Activated T-helper 17 cell treated with anti-CD3 and anti-CD28 coated beads, Interleukin-2, amount 50 U/mL, for 72 hours (primary cell): ENCODE measurements around the gene AUTS2. TPM values are rescaled to one million over a fixed set of nuclear protein-coding genes. Genes with fewer than 3 reads are reported as not detected.

Experiments used
- ATAC-seq: fragments of 150-1000 bp; cut with Tn5 transposase; replicated peaks from 2 replicates; pipeline ENCODE4 v1.10.0; 2021; ENCODE audit warnings: mild to moderate bottlenecking, moderate library complexity
- H3K27ac Mint-ChIP-seq: one replicate; pipeline ENCODE4 v1.8.0; 2022; ENCODE audit warnings: mixed read lengths
- H3K27me3 Mint-ChIP-seq: one replicate; pipeline ENCODE4 v1.8.0; 2022; ENCODE audit warnings: mixed read lengths
- H3K36me3 Mint-ChIP-seq: one replicate; pipeline ENCODE4 v1.8.0; 2022; ENCODE audit warnings: low read depth, mild to moderate bottlenecking, mixed read lengths
- H3K4me1 Mint-ChIP-seq: one replicate; pipeline ENCODE4 v1.8.0; 2022; ENCODE audit warnings: mixed read lengths
- H3K4me3 Mint-ChIP-seq: one replicate; pipeline ENCODE4 v1.8.0; 2022; ENCODE audit warnings: mild to moderate bottlenecking, mixed read lengths
- H3K9me3 Mint-ChIP-seq: one replicate; pipeline ENCODE4 v1.8.0; 2022; ENCODE audit warnings: mixed read lengths
- total RNA-seq, 2 donors: library from RNA; stranded (reverse); gene quantifications; one replicate each; pipeline ENCODE4 v1.2.3, GENCODE V29; 2022

Gene AUTS2
- total RNA-seq, 2 donors from 2014 or later = 20.1 to 39.9 TPM

DNA sequence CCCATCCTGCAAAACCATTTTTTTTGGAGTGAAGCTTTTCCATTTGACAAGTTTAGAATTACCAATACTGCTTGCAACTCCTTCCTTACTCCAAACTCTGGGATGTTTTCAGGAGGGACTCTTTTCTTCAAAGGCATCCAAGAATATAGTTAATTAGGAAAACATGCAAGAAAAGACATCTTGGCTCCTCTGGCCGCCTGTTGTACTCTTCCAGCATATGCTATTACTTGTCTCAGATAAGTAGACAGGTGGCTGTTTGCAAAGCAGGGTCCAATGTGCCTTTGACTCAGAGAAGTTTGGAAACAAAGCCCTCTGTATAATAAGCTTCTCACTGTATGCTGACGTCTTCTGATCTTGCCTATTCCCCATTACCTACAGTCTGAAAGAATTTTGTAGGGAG is 746.5 kb downstream of the AUTS2 start:
- no peaks in the 10 kb centered on the region for H3K9me3 Mint-ChIP-seq
- H3K4me3 Mint-ChIP-seq = no peak overlapping the region
- no peaks in the 10 kb centered on the region for H3K36me3 Mint-ChIP-seq
- no peak overlapping the region for H3K27ac Mint-ChIP-seq
- peaks cover 6% of the 10 kb centered on the region for H3K4me1 Mint-ChIP-seq
- no peaks in the 10 kb centered on the region for H3K27me3 Mint-ChIP-seq
- ATAC-seq = no peak

DNA sequence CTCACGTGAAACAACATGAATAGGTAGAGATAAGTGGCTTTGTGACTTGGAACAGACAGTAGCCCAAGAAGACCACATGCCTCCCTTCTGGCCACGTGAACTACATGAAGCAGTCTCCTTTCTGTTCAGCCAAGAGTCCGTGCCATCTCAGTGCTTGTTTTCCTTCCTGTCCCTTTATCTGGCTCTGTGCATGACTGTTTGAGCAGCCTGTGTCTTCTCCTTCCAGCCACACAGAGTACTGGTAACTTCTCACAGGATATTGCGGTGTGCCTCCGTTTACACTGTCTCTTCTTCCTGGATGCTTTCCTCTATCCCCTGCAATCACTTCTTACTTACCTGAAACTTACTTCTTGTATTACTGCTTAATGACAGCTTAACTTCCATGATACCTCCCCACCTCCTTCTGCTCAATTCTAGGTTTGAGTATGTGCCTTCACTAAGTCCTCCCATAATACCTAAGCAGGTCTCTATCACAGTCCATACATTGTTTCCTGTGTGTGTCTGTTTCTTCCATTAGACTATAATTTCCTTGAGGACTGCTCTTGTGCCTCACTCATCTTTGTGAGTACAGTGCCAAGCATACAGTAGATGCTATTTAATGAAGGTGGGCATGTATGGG is 748.7 kb downstream of the AUTS2 start:
- H3K4me1 Mint-ChIP-seq = peaks cover 6% of the 10 kb centered on the region
- peak; percentile 66 for ATAC-seq

GRCh38 chr7:70347463-70348254 is 749.4 kb downstream of the AUTS2 start:
- peaks cover 6% of the 10 kb centered on the region for H3K4me1 Mint-ChIP-seq

More for the DNA sequence above, 748.7 kb downstream of the AUTS2 start:
- Mint-ChIP-seq H3K9me3 (no peaks in the 10 kb centered on the region), H3K4me3 (no peak overlapping the region), H3K27me3 (no peaks in the 10 kb centered on the region), H3K36me3 (no peaks in the 10 kb centered on the region), H3K27ac (no peak overlapping the region)

DNA sequence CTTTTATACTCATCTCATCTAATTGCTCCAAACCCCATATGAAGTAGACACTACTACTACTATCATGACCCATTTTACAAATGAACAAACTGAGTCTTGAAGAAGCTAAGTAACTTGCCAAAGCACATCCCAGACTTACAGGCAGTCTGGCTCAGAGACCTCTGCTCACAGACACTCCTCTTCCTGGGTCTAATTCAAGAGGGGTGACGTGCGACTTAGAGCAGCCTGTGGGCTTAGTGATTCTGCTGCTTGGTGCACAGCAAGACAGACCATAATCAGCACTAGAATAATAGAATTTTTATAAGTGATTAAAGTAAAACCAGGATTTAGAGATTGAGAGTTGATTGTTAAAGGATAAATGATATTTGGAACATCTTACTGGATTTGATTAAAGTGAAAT is 750.8 kb downstream of the AUTS2 start:
- no peak overlapping the region for H3K4me3 Mint-ChIP-seq
- H3K27me3 Mint-ChIP-seq = no peaks in the 10 kb centered on the region
- no peak for ATAC-seq
- no peaks in the 10 kb centered on the region for H3K9me3 Mint-ChIP-seq
- H3K27ac Mint-ChIP-seq = no peak overlapping the region
- H3K4me1 Mint-ChIP-seq = peaks cover 6% of the 10 kb centered on the region
- H3K36me3 Mint-ChIP-seq = no peaks in the 10 kb centered on the region

More at GRCh38 chr7:70347463-70348254, 749.4 kb downstream of the AUTS2 start:
- H3K27me3 Mint-ChIP-seq = no peaks in the 10 kb centered on the region
- peak; percentile 87 for ATAC-seq
- H3K36me3 Mint-ChIP-seq = no peaks in the 10 kb centered on the region
- no peak overlapping the region for H3K4me3 Mint-ChIP-seq
- H3K9me3 Mint-ChIP-seq = no peaks in the 10 kb centered on the region
- H3K27ac Mint-ChIP-seq = no peak overlapping the region

DNA sequence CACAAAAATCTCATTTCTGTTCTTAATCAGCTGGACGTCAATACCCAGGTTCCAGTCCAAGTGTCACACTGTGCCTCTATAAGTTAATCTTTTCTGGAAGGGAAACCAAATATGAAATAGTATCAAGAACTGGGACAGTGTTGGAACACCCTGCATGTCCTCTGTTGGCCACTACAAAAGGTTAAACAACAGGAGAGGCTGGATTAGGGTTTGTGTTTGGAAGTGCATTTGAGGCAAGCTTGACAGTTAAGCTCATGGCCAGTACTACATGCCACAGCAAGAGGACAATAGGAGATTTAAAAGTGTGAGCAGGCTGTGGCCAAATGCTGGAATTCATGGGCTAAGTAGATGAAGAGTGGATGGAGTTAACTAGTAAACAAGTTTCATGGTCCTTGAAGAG is 751.5 kb downstream of the AUTS2 start:
- Mint-ChIP-seq H3K36me3 (no peaks in the 10 kb centered on the region), H3K27ac (no peak overlapping the region), H3K9me3 (no peaks in the 10 kb centered on the region), H3K4me3 (no peak overlapping the region), H3K4me1 (peaks cover 9% of the 10 kb centered on the region), H3K27me3 (no peaks in the 10 kb centered on the region)
- no peak for ATAC-seq

GRCh38 chr7:70352088-70352487 is 753.8 kb downstream of the AUTS2 start:
- Mint-ChIP-seq H3K36me3 (no peaks in the 10 kb centered on the region), H3K27me3 (no peaks in the 10 kb centered on the region), H3K9me3 (no peaks in the 10 kb centered on the region), H3K4me1 (peaks cover 9% of the 10 kb centered on the region), H3K4me3 (no peak overlapping the region), H3K27ac (no peak overlapping the region)
- ATAC-seq = no peak

DNA sequence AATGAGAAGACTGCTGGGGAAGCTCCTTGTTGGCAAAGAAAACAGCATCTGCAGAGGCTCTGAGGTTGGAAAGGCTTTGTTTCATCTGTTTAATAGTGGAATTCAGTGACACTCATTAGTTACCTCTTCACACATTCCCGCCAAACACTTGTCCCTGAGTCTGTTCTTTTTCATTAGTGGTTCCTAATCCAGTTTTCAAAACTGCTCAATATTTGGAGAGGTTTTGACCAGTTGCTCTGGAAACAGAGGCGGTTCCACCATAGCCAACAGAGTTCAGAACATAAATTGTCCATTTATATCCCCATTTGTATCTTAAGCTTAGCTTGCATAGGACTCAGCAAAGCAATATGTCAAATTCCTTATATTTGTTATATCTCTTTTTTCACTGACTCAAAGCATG is 754.6 kb downstream of the AUTS2 start:
- Mint-ChIP-seq H3K4me3 (no peak overlapping the region), H3K27ac (no peak overlapping the region), H3K9me3 (no peaks in the 10 kb centered on the region), H3K4me1 (peaks cover 6% of the 10 kb centered on the region), H3K27me3 (no peaks in the 10 kb centered on the region), H3K36me3 (no peaks in the 10 kb centered on the region)
- no peak for ATAC-seq

- no peaks in the 10 kb centered on the region for H3K36me3 Mint-ChIP-seq
- H3K27me3 Mint-ChIP-seq = no peaks in the 10 kb centered on the region
- no peak overlapping the region for H3K27ac Mint-ChIP-seq
- no peak overlapping the region for H3K4me3 Mint-ChIP-seq
- no peak for ATAC-seq
- no peaks in the 10 kb centered on the region for H3K9me3 Mint-ChIP-seq
- H3K4me1 Mint-ChIP-seq = peaks cover 6% of the 10 kb centered on the region
These were observed 755.2 kb downstream of the AUTS2 start for GRCh38 chr7:70353330-70353945.

GRCh38 chr7:70353946-70354335 is 755.7 kb downstream of the AUTS2 start:
- H3K9me3 Mint-ChIP-seq = no peaks in the 10 kb centered on the region
- H3K4me3 Mint-ChIP-seq = no peak overlapping the region
- peaks cover 6% of the 10 kb centered on the region for H3K4me1 Mint-ChIP-seq
- ATAC-seq = no peak
- no peaks in the 10 kb centered on the region for H3K27me3 Mint-ChIP-seq
- H3K27ac Mint-ChIP-seq = no peak overlapping the region
- H3K36me3 Mint-ChIP-seq = no peaks in the 10 kb centered on the region

- no peaks in the 10 kb centered on the region for H3K9me3 Mint-ChIP-seq
- no peak overlapping the region for H3K27ac Mint-ChIP-seq
- peaks cover 6% of the 10 kb centered on the region for H3K4me1 Mint-ChIP-seq
- H3K36me3 Mint-ChIP-seq = no peaks in the 10 kb centered on the region
- no peaks in the 10 kb centered on the region for H3K27me3 Mint-ChIP-seq
- H3K4me3 Mint-ChIP-seq = no peak overlapping the region
- peak; percentile 85 for ATAC-seq
These were observed 756.3 kb downstream of the AUTS2 start for GRCh38 chr7:70354409-70355169.

DNA sequence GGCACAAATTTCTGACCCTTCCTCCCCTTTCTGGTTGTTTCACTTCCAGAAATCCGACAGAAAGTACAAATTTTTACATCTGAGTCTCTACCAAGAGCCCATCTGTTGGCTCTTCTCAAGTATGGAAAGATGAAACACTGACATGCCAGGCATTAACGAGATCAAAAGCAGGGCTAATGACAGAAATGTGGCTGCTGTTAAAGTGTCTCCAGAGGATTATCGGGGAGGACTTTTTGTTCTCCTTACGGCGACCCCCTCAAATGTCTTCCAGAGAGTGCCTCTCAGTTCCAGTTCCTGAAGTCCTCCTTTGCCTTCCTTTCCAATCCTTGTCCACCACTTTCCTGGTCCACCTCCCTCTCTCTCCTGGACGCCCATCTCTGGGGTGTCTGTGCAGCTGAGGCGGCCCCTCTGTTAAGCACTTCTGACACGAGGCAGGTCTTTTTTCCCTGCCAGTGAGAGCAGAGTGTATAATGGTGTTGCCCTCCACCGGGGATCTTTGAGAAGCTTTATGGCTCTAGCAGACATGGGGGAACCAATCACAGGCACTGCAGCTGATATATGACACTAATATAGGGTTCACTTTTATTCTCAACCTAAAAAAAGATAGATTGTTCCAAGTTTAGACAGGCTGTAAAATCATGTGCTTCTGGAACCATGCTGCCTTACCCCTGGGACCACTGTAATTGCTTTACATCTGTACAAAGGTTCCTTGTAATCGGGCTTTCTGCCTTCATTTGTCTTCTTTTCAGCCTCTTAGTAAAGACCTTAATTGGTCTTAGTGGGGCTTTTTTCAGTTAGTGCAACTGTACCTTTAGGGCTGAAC is 757.1 kb downstream of the AUTS2 start:
- H3K4me3 Mint-ChIP-seq = no peak overlapping the region
- H3K27ac Mint-ChIP-seq = no peak overlapping the region
- H3K27me3 Mint-ChIP-seq = no peaks in the 10 kb centered on the region
- H3K36me3 Mint-ChIP-seq = no peaks in the 10 kb centered on the region
- no peaks in the 10 kb centered on the region for H3K9me3 Mint-ChIP-seq
- ATAC-seq = no peak
- peaks cover 6% of the 10 kb centered on the region for H3K4me1 Mint-ChIP-seq

DNA sequence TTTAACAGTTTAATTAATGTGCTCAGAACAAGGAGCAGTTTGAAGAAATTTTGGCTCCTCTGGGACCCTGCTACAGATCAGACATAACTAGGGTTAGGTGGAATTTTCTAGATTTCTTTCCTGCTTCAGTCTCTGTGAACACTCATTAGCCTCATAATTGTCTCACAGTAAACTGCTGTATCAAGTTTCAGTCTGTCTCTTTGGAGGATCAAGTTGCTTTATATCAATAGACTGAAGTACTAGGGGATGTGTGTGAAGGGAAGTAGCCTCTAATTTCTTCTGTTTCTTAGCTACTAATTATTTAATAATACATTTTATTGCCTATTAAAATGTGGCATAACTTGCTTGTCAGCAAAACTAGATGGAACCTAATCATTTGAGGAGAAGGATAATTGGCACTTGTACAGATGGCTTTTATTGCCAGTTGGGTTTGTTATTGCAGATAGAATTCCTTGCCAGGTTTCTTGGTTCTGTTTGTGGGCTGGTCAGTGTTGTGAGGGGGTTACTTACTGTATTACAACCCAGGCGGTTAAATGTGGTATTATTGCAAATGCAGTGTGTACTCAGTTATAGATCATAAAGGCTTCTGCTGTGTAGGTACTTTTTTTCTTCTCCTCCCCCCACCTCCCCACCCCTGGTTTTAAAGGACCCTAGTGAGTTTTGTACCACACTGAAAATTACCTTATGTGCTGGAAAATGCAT is 758.0 kb downstream of the AUTS2 start:
- Mint-ChIP-seq H3K9me3 (no peaks in the 10 kb centered on the region), H3K36me3 (no peaks in the 10 kb centered on the region), H3K27ac (no peak overlapping the region), H3K27me3 (no peaks in the 10 kb centered on the region), H3K4me1 (peaks cover 6% of the 10 kb centered on the region), H3K4me3 (no peak overlapping the region)
- no peak for ATAC-seq

DNA sequence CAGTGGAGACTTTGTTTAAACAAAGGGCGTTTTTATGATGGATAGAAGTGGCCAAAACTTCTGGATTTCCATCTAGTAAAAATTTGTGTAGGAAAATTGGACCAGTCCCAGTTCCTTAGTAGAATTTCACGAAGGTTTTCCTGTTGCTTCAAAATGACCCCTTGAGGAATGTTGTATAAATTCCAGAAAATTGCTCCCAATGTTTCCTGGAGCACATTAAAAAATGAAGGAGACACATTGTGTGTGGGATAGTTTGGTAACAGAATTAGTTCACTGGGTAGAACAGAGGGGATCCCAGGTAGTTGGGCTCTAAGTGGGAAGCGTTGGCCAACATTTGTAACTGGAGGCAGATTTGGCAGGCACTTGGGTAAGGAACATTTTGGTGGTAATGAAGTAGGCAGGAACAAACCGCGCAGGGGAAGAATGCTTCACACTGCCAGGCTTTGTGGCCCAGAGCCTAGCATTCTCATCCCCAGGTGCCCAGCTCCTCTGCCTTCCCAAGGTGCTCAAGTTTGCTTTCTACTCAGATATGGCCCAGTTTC is 758.6 kb downstream of the AUTS2 start:
- H3K4me1 Mint-ChIP-seq = peaks cover 6% of the 10 kb centered on the region
- no peak overlapping the region for H3K27ac Mint-ChIP-seq
- H3K36me3 Mint-ChIP-seq = no peaks in the 10 kb centered on the region
- no peak overlapping the region for H3K4me3 Mint-ChIP-seq
- H3K9me3 Mint-ChIP-seq = no peaks in the 10 kb centered on the region
- ATAC-seq = no peak
- H3K27me3 Mint-ChIP-seq = no peaks in the 10 kb centered on the region
